Lower lobe of right lung (tissue), 2 donors: ENCODE results near the gene PHF12. TPM values are rescaled to one million over a fixed set of nuclear protein-coding genes. Genes with fewer than 3 reads are reported as not detected.

Experiments
- ATAC-seq, 2 donors: fragments of 200-7000 bp; cut with Tn5 transposase; one replicate each; pipeline ENCODE4 v1.9.1; 2020 to 2022; ENCODE audit warnings: mild to moderate bottlenecking in 2 of 2, moderate library complexity in 2 of 2
- DNase-seq: peaks from one replicate; pipeline ENCODE4 v3.0.0-alpha.2; 2020
- H3K27ac ChIP-seq: fragments of 200-600 bp; one replicate; pipeline ENCODE4 v1.8.0; 2022
- H3K27me3 ChIP-seq: fragments of 200-600 bp; one replicate; pipeline ENCODE4 v1.8.0; 2022; ENCODE audit warnings: low read depth
- H3K36me3 ChIP-seq: fragments of 200-600 bp; one replicate; pipeline ENCODE4 v1.8.0; 2022; ENCODE audit warnings: mild to moderate bottlenecking
- H3K4me1 ChIP-seq: fragments of 200-600 bp; one replicate; pipeline ENCODE4 v1.8.0; 2022
- H3K4me3 ChIP-seq: fragments of 200-600 bp; one replicate; pipeline ENCODE4 v1.8.0; 2022; ENCODE audit warnings: mild to moderate bottlenecking
- H3K9me3 ChIP-seq: fragments of 200-600 bp; one replicate; pipeline ENCODE4 v1.8.0; 2022
- CTCF ChIP-seq: fragments of 200-600 bp; IDR thresholded peaks from one replicate; pipeline ENCODE4 v1.8.0; 2022; ENCODE audit warnings: antibody characterized with exemption, mild to moderate bottlenecking
- intact Hi-C: fragments of 100-400 bp; cut with DNase I; formaldehyde crosslinking; loops from one replicate; pipeline ENCODE4 v1.11.0; 2022
- total RNA-seq: library from RNA; stranded (reverse); fragmentation: NEBNext Ultra II Directional; extraction: Animal tissue kit (Norgen Biotek cat#: 25700); gene quantifications from one replicate; pipeline ENCODE4 v1.2.1, GENCODE V29; 2021
- donor health status: DM: no; HTN: yes; CAD: no; lungs with severe emphysema.

The PHF12 gene
- total RNA-seq, 1 donor from 2014 or later, result 36.2 TPM

GRCh38 chr17:28911411-28912045 is 39.8 kb downstream of the PHF12 start:
- no peak for ATAC-seq
- no peaks in the 10 kb centered on the region for H3K9me3 ChIP-seq
- no peaks in the 10 kb centered on the region for H3K27me3 ChIP-seq
- H3K36me3 ChIP-seq, result peaks cover 98% of the 10 kb centered on the region
- intact Hi-C loops, result loop anchor here (10.0 kb wide), 1 partner anchor 147 kb away; no protein-coding TSS in a partner anchor
- DNase-seq, result no peak
- peak overlapping the region; percentile 49 for H3K27ac ChIP-seq
- H3K4me1 ChIP-seq, result peaks cover 28% of the 10 kb centered on the region
- no peak overlapping the region for H3K4me3 ChIP-seq
- no peak for TF ChIP-seq CTCF

DNA sequence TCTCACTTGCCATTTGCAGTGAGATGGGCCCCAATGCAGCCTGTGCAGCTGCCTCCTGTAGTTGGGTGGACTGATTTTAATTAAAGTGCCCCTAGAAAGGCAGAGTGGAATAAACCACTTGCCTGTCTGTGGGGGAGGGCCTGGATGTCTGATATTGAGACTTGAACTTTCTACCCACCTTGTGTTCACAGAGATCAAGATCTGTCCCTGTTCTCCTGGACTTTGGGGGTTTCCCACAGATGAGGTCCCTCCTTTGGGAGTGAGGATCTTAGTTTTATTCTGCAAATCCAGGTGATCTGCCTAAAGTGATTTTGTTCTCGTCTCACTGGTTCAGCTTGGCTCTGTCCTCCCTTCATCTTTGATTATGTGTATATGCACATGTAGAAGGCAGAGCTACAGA is 40.8 kb downstream of the PHF12 start:
- Histone ChIP-seq H3K9me3 (no peaks in the 10 kb centered on the region), H3K27me3 (no peaks in the 10 kb centered on the region), H3K27ac (no peak overlapping the region), H3K36me3 (peaks cover 98% of the 10 kb centered on the region), H3K4me3 (no peak overlapping the region), H3K4me1 (peaks cover 28% of the 10 kb centered on the region)
- no peak for DNase-seq
- no peak for ATAC-seq
- intact Hi-C loops, result loop anchor here (10.0 kb wide), 1 partner anchor 146 kb away; no protein-coding TSS in a partner anchor
- no peak for TF ChIP-seq CTCF

DNA sequence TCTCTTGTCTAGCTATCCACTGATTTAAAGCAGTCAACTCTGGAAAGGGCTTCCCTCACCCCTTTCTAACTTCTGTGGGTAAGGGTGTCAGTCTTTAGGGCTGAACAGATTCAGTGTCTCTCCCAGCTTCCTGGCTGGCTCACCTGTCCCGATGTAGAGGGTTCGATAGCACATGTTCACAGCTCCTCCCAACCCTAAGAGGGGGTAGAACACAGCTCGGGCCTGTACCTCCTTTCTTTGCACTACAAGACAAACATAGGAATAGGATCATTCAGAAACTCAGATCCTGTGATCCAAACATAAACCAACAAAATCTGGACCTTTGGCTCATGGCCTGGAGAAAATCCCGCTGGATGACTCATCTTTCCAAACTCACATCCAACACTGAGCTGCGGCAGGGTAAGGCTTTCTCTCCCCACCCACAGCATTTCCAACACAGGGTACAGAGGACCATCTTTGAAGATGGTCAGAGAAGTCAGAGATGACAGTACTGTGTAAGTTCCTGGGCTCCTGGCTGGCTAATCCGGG is 42.6 kb downstream of the PHF12 start:
- Histone ChIP-seq H3K4me1 (peaks cover 28% of the 10 kb centered on the region), H3K27ac (peak overlapping the region; percentile 51), H3K27me3 (no peaks in the 10 kb centered on the region), H3K36me3 (peaks cover 82% of the 10 kb centered on the region), H3K4me3 (no peak overlapping the region), H3K9me3 (no peaks in the 10 kb centered on the region)
- DNase-seq (no peak), ATAC-seq (peak; percentile 27 to 28)
- intact Hi-C loops, result no loop called here
- no peak for TF ChIP-seq CTCF

DNA sequence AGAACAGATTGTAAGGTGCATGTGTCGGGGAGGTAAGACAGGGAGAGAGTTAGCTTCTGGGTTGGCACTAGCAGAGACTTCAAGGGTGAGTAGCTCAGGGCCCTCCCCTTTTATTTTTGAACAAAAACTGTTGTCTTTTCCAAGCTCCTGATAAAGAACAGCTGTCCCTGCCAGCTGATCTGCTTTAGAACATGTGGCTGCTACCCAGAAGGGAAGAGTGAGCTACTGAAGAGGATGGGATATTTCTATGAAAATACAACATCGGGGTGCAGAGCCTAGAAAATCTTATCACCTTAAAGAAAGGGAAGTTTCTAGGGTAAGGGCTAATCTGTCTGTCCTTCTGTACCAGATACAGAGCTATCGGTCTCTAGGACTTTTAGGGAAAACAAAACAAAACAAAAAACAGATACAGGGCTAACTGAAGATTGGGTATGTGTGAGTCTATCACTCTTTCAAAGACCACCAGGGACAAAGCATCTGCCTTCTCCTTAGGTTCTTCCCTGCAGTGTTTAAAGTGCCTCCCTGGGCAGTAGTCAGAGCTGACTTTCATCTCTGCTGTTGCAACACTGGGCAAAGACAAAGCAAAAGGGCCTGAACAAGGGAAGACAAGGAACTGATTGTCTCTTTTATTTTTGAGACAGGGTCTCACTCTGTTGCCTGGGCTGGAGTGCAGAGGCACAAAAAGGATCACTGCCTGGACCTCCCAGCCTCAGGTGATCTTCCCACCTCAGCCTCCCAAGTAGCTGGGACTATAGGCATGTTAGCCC is 43.4 kb downstream of the PHF12 start:
- Histone ChIP-seq H3K4me3 (no peak overlapping the region), H3K4me1 (peaks cover 33% of the 10 kb centered on the region), H3K9me3 (no peaks in the 10 kb centered on the region), H3K36me3 (peaks cover 74% of the 10 kb centered on the region), H3K27me3 (no peaks in the 10 kb centered on the region), H3K27ac (peak overlapping the region; percentile 51)
- no peak for ATAC-seq
- TF ChIP-seq CTCF, result no peak
- DNase-seq, result no peak
- intact Hi-C loops, result no loop called here

DNA sequence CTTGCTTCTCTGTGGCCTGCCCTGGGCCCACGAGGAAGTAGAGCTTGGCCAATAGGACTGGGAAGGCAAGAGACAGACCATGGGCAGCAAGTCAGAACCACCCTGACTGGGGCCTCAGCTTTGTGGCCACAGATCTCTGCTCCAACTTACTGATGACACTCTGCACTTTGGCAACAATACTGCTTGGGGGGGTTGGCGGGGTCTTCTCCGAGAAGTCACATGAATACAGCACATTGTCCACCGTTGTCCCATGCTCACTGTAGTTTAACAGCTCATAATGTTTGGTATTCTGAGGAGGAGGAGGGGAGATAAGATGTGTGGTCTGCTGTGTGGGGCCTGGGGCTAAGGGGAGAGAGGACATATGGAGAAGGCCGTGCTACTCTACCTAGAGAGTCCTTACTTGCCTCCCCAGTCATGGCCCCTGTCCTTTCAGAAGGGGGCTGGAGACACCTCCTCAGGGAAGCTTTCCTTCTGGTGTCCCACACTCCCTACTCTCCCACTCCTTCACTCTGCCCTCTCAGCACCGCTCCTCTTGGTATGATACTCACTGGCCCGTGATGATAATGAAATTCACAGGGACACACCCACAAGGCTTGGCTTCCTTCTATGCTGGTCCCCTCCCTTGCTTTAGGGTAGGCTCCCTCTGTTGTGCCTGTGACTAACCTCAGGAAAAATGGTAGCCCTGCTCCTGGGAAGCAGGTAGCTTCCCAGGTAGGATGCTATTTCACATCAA is 44.4 kb downstream of the PHF12 start:
- H3K4me3 ChIP-seq, result no peak overlapping the region
- H3K4me1 ChIP-seq, result peaks cover 27% of the 10 kb centered on the region
- DNase-seq (no peak), ATAC-seq (no peak)
- peaks cover 64% of the 10 kb centered on the region for H3K36me3 ChIP-seq
- no peak for TF ChIP-seq CTCF
- intact Hi-C loops, result no loop called here
- no peaks in the 10 kb centered on the region for H3K27me3 ChIP-seq
- no peak overlapping the region for H3K27ac ChIP-seq
- no peaks in the 10 kb centered on the region for H3K9me3 ChIP-seq
